Activated naive CD4-positive, alpha-beta T cell treated with anti-CD3 and anti-CD28 coated beads for 36 hours (primary cell): ENCODE measurements around the gene CFAP20DC. TPM values are rescaled to one million over a fixed set of nuclear protein-coding genes. Genes with fewer than 3 reads are reported as not detected.
"Not testable (repeated sequence)": the region's sequence is repeated elsewhere in the genome, so short reads cannot be mapped to it uniquely, and the experiment has no call there.

Experiments used
- CTCF ChIA-PET: fragments of 350-600 bp; sonication (Branson Sonifier 250); formaldehyde crosslinking; loops from one replicate; lab custom pipeline; 2021; ENCODE audit warnings: antibody characterized with exemption; lab: Charles Lee
- DNase-seq: peaks from one replicate; pipeline ENCODE4 v3.0.0-alpha.2; 2020
- H3K27ac Mint-ChIP-seq: one replicate; pipeline ENCODE4 v1.8.0; 2021; ENCODE audit warnings: mild to moderate bottlenecking, mixed read lengths
- H3K27me3 Mint-ChIP-seq: one replicate; pipeline ENCODE4 v1.8.0; 2021; ENCODE audit warnings: low read depth, mixed read lengths
- H3K36me3 Mint-ChIP-seq: one replicate; pipeline ENCODE4 v1.8.0; 2021; ENCODE audit warnings: low read depth, mixed read lengths
- H3K4me1 Mint-ChIP-seq: one replicate; pipeline ENCODE4 v1.8.0; 2021; ENCODE audit warnings: low read depth, mixed read lengths
- H3K4me3 Mint-ChIP-seq: one replicate; pipeline ENCODE4 v1.8.0; 2021; ENCODE audit warnings: mild to moderate bottlenecking, moderate library complexity, mixed read lengths
- H3K9me3 Mint-ChIP-seq: one replicate; pipeline ENCODE4 v1.8.0; 2021; ENCODE audit warnings: mixed read lengths
- intact Hi-C: fragments of 100-400 bp; cut with micrococcal nuclease; formaldehyde crosslinking; loops from one replicate; pipeline ENCODE4 v1.15.1; 2023
- total RNA-seq, 2 experiments: library from RNA; stranded (reverse); gene quantifications; one replicate each; pipeline ENCODE4 v1.2.3, GENCODE V29; 2021

Gene CFAP20DC
- total RNA-seq, 2 experiments from 2014 or later: 2.4 to 2.7 TPM

DNA sequence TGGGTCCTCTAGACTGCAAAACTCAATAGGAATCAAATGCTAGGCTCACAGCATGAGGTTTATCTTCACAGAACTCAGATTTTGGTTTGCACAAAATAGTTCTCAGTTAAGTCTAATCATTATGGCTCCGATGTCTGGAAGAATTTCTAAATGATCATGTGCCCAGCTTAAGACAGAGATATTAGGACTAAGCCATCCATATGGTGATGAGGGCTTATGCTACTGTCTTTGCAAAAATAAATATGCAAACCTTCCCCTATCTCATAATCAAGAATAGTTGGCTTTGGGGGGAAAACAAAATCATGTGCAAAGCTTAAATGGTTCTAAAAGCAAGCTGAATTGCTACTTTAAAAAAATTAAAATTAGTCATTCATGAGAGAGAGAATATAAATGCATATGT lies 96.5 kb downstream of the CFAP20DC start:
- peaks cover under 1% of the 10 kb centered on the region for H3K4me1 Mint-ChIP-seq
- no peak overlapping the region for H3K27ac Mint-ChIP-seq
- CTCF ChIA-PET: interaction anchor here (1.4 kb wide), 1 partner anchor 323 kb away, joined by 4 read pairs; no protein-coding TSS in a partner anchor
- intact Hi-C loops: no loop called here
- no peaks in the 10 kb centered on the region for H3K9me3 Mint-ChIP-seq
- no peaks in the 10 kb centered on the region for H3K36me3 Mint-ChIP-seq
- no peak for DNase-seq
- peaks cover 5% of the 10 kb centered on the region for H3K27me3 Mint-ChIP-seq
- H3K4me3 Mint-ChIP-seq: no peak overlapping the region

DNA sequence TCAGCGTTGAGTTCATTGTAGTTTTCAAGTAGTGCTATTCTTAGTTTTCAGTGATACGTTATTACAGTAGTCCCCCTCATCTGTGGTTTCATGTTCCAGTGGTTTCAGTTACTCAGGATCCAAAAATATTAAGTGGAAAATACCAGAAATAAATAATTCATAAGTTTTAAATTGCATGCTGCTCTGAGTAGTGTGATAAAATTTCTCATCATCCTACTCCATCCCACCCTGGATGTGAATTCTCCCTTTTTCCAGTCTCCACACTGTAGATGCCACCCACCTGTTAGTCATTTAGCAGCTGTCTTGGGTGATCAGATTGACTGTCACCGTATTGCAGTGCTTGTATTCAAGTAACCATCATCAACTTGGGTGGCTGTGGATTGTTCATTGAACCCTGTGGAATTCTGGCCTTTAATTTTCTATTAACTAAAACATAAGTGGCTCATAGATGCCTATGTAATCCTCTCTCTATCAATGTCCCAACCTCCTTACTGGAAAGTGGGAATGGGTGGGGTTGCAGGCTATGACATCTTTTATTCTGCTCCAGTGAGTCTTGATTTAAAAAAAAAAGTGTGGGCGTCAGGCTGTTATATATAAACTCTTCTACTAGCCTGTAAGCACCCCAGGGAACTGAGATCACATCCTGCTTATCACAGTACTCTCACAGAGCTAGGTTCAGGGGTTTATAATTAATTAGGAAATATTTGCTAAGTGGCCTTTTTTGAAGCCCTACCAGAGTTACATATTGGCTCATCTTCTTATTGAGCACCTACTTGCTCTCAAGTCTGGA lies 97.5 kb downstream of the CFAP20DC start:
- H3K27me3 Mint-ChIP-seq: peaks cover 2% of the 10 kb centered on the region
- no peaks in the 10 kb centered on the region for H3K9me3 Mint-ChIP-seq
- no peak overlapping the region for H3K4me3 Mint-ChIP-seq
- DNase-seq: no peak
- H3K27ac Mint-ChIP-seq: no peak overlapping the region
- peaks cover 4% of the 10 kb centered on the region for H3K4me1 Mint-ChIP-seq
- H3K36me3 Mint-ChIP-seq: no peaks in the 10 kb centered on the region
- intact Hi-C loops: no loop called here
- CTCF ChIA-PET: no interaction called here

DNA sequence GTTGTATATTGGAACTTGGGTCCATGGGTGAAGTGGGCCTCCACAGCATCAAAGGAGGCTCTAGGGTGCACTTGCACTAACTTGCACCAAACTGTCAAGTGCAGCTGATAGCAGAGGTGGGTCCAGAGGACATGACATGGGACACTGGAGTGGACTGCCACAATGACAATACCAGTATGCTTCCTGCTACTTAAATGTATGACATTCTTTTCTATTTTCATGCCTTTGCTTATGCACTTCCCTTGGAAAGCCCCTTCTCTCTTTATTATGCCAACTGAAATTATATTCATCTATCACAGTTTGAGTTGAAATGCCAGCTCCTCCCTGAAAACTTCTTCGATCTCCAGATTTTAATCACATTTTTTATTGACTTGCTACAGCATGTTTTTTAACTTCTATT lies 101.8 kb downstream of the CFAP20DC start:
- no peaks in the 10 kb centered on the region for H3K9me3 Mint-ChIP-seq
- intact Hi-C loops: no loop called here
- H3K36me3 Mint-ChIP-seq: no peaks in the 10 kb centered on the region
- H3K27me3 Mint-ChIP-seq: peaks cover 2% of the 10 kb centered on the region
- H3K4me1 Mint-ChIP-seq: peaks cover 4% of the 10 kb centered on the region
- CTCF ChIA-PET: no interaction called here
- H3K4me3 Mint-ChIP-seq: no peak overlapping the region
- no peak overlapping the region for H3K27ac Mint-ChIP-seq
- DNase-seq: no peak

DNA sequence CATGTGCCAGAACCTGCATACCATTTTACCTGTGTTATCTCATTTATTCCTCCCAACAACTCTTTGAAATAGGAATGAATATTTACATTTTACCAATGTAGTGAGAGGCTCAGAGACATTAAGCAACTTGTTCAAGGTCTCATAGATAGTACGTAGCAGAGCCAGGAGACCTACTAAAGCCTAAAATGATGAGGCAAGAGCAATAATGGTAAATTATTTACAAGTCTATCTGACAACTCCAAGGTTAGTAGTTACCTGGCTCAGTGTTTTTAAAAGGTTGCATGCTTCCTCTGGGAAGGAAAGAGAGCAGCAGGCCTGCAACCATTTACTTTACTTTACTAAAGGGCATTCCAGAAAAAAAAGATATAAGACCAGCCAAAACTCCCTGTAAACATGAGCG lies 103.0 kb downstream of the CFAP20DC start:
- CTCF ChIA-PET: no interaction called here
- intact Hi-C loops: no loop called here
- no peak overlapping the region for H3K4me3 Mint-ChIP-seq
- H3K9me3 Mint-ChIP-seq: no peaks in the 10 kb centered on the region
- H3K36me3 Mint-ChIP-seq: no peaks in the 10 kb centered on the region
- no peak for DNase-seq
- H3K27me3 Mint-ChIP-seq: peaks cover 2% of the 10 kb centered on the region
- H3K27ac Mint-ChIP-seq: no peak overlapping the region
- peaks cover 4% of the 10 kb centered on the region for H3K4me1 Mint-ChIP-seq

DNA sequence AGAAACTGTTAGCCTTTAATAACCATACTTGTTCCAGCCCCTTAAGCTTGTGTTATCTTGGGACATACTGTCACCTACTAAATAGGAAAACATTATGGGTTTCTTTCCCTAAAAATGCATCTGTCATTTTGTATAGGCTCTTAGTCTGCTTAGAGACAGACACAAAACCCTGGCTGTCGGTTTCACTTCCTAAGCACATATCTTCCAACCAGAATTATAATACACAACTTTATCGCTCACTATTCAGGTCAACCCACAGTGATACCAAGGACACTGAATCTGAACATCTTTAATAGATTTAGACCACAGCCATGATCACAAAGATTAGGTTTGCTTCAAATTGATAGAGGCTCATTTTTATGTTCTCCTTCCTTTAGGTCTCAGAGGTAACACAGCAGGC lies 111.8 kb downstream of the CFAP20DC start:
- H3K27ac Mint-ChIP-seq: no peak overlapping the region
- no peak overlapping the region for H3K4me3 Mint-ChIP-seq
- H3K27me3 Mint-ChIP-seq: no peaks in the 10 kb centered on the region
- H3K36me3 Mint-ChIP-seq: no peaks in the 10 kb centered on the region
- intact Hi-C loops: no loop called here
- DNase-seq: no peak
- CTCF ChIA-PET: no interaction called here
- peaks cover 6% of the 10 kb centered on the region for H3K9me3 Mint-ChIP-seq
- no peaks in the 10 kb centered on the region for H3K4me1 Mint-ChIP-seq

DNA sequence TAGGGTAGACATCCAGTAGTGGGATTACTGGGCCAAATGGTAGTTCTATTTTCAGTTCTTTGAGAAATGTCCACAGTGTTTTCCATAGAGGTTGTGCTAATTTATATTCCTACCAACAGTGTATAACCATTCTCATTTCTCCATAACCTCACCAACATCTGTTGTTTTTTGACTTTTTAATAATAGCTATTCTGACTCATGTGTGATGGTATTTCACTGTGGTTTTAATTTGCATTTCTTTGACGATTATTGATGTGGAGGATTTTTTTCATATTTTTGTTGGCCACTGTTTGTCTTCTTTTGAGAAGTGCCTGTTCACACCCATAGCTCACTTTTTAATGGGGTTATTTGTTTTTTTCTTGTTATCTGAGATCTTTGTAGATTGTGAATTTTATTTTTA lies 125.2 kb downstream of the CFAP20DC start:
- Mint-ChIP-seq H3K27me3 (peaks cover 6% of the 10 kb centered on the region), H3K4me1 (no peaks in the 10 kb centered on the region), H3K9me3 (no peaks in the 10 kb centered on the region), H3K4me3 (no peak overlapping the region), H3K36me3 (no peaks in the 10 kb centered on the region), H3K27ac (no peak overlapping the region)
- intact Hi-C loops: no loop called here
- CTCF ChIA-PET: no interaction called here
- DNase-seq: no peak

DNA sequence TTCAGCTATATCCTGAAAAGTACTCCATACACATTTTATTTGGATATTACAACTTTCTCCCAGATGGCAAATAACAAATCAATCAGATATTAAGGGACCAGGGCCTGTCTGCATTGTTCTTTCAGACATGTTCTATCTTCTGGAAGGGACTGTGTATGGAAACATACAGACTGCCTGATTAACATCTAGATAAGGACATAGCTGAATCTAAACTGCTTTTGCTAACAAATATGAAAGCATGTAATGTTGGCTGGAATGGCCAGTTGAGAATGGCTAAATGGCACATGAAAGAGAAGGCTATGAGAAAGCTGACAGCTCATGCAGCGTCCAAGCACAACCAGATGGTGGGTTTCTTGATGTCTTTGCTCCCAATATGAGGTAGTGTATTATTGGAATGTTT lies 149.4 kb downstream of the CFAP20DC start:
- intact Hi-C loops: no loop called here
- Mint-ChIP-seq H3K9me3 (peaks cover 16% of the 10 kb centered on the region), H3K4me1 (peaks cover 6% of the 10 kb centered on the region), H3K36me3 (no peaks in the 10 kb centered on the region), H3K4me3 (no peak overlapping the region), H3K27ac (no peak overlapping the region), H3K27me3 (peaks cover 4% of the 10 kb centered on the region)
- CTCF ChIA-PET: no interaction called here
- DNase-seq: no peak

DNA sequence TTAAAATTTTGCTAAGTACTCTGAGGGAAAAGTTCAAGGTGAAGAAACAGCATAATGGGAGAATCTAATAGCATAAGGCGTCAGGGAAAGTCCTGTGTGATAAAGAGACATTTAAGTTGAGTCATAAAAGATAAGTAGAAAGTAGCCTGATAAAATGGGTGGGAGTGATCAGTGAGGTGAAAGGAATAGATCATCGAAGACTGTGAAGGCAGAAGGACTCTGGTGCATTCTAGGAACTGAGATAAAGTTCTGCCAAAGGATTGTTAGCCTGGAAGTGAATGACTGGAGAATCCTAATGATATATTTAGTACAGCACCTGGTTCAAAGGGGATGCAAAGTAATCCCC lies 149.9 kb downstream of the CFAP20DC start:
- Mint-ChIP-seq H3K27me3 (peaks cover 1% of the 10 kb centered on the region), H3K36me3 (no peaks in the 10 kb centered on the region), H3K27ac (no peak overlapping the region), H3K9me3 (peaks cover 19% of the 10 kb centered on the region), H3K4me1 (peaks cover 6% of the 10 kb centered on the region), H3K4me3 (no peak overlapping the region)
- intact Hi-C loops: no loop called here
- no peak for DNase-seq
- CTCF ChIA-PET: no interaction called here

DNA sequence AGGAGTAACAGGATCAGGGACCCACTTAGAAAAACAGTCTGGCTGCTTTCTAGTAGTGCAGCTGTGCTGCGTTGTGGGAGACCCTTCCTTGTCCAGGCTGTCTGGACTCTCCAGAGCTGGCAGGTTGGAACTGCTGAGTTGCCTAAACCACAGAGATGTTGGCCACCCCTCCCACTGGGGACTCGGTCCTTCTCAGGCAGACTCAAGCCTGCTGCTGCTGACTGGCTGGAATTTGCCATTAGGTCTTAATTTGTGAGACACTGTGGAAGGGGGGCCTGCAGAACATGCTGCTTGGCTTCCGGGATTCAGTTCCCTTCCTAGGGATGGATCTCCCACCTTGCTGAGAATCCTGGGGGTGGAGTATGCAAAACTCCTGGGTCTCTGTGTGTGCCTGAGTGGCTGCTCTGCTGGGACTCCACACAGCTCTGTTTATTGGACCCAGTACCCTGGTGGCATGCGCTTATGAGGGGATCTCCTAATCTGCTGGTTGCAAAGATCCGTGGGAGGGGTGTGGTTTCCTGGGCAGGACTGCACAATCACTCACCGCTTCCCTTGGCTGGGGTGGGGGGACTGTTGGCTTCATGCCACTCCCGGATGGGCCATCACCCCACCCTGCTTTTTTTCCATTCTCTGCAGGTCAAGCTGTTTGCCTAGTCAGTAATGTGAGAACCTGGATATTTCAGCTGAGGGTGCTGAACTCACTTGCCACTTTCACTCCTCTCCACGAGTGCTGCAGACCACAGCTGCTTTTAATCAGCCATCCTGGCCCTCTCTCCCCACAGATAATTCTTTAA lies 150.5 kb downstream of the CFAP20DC start:
- Mint-ChIP-seq H3K27me3 (peaks cover 1% of the 10 kb centered on the region), H3K36me3 (no peaks in the 10 kb centered on the region), H3K4me3 (no peak overlapping the region), H3K4me1 (peaks cover 6% of the 10 kb centered on the region), H3K27ac (no peak overlapping the region), H3K9me3 (peaks cover 19% of the 10 kb centered on the region)
- DNase-seq: peak; percentile 31
- CTCF ChIA-PET: no interaction called here
- intact Hi-C loops: no loop called here

DNA sequence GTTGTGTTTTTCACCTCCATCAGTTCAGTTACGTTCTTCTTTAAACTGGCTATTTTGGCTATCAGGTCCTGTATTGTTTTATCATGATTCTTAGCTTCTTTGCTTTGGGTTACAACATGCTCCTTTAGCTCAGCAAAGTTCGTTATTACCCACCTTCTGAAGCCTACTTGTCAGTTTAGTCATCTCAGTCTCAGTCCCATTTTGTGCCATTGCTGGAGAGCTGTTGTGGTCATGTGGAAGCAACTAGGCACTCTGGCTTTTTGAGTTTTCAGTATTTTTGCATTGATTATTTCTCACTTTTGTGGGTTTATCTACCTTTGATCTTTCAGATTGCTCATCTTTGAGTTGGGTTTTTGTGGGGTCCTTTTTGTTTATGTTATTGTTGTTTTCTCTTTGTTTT lies 151.3 kb downstream of the CFAP20DC start:
- no peak overlapping the region for H3K4me3 Mint-ChIP-seq
- H3K36me3 Mint-ChIP-seq: no peaks in the 10 kb centered on the region
- no peak overlapping the region for H3K27ac Mint-ChIP-seq
- peaks cover 6% of the 10 kb centered on the region for H3K4me1 Mint-ChIP-seq
- H3K9me3 Mint-ChIP-seq: peaks cover 23% of the 10 kb centered on the region
- CTCF ChIA-PET: interaction anchor here (0.7 kb wide), 1 partner anchor 75 kb away, joined by 3 read pairs; no protein-coding TSS in a partner anchor
- DNase-seq: no peak
- H3K27me3 Mint-ChIP-seq: peaks cover 1% of the 10 kb centered on the region
- intact Hi-C loops: no loop called here

DNA sequence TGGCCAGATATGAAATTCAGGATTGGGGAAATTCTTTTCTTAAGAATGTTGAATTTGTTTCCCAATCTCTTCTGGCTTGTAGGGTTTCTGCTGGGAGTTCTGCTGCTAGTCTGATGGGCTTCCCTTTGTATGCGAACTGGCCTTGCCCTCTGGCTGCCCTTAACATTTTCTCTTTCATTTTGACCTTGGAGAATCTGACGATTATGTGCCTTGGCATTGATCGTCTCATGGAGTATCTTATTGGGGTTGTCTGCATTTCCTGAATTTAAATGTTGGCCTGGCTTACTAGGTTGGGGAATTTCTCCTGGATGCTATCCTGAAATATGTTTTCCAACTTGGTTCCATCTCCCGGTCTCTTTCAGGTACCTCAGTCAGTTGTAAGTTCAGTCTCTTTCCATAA lies 152.2 kb downstream of the CFAP20DC start:
- H3K4me3 Mint-ChIP-seq: no peak overlapping the region
- CTCF ChIA-PET: no interaction called here
- H3K9me3 Mint-ChIP-seq: peaks cover 18% of the 10 kb centered on the region
- H3K36me3 Mint-ChIP-seq: no peaks in the 10 kb centered on the region
- H3K27ac Mint-ChIP-seq: no peak overlapping the region
- peaks cover 6% of the 10 kb centered on the region for H3K4me1 Mint-ChIP-seq
- H3K27me3 Mint-ChIP-seq: no peaks in the 10 kb centered on the region
- no peak for DNase-seq
- intact Hi-C loops: no loop called here

DNA sequence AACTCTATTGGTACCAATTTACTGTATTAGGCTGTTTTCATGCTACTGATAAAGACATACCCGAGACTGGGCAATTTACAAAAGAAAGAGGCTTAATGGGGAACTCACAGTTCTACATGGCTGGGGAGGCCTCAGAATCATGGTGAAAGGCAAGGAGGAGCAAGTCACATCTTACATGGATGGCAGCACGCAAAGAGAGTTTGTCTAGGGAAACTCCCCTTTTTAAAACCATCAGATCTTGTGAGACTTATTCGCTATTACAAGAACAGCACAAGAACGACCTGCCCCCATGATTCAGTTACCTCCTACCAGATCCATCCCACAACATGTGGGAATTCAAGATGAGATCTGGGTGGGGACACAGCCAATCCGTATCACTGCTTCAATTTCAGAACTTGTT lies 154.1 kb downstream of the CFAP20DC start:
- DNase-seq, H3K27ac Mint-ChIP-seq, H3K36me3 Mint-ChIP-seq, H3K4me1 Mint-ChIP-seq, intact Hi-C loops, CTCF ChIA-PET, H3K4me3 Mint-ChIP-seq, H3K27me3 Mint-ChIP-seq: not testable (repeated sequence)
- peaks cover 18% of the 10 kb centered on the region for H3K9me3 Mint-ChIP-seq

DNA sequence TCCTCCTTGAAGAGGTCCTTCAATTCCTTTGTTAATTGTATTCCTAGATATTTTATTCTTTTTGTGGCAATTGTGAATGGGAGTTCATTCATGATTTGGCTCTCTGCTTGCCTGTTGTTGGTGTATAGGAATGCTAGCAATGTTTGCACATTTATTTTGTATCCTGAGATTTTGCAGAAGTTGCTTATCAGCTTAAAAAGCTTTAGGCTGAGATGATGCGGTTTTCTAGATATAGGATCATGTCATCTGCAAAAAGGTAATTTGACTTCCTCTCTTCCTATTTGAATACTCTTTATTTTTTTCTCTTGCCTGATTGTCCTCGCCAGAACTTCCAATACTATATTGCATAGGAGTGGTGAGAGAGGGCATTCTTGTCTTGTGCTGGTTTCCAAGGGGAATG lies 157.3 kb downstream of the CFAP20DC start:
- H3K4me1 Mint-ChIP-seq, H3K27me3 Mint-ChIP-seq, H3K4me3 Mint-ChIP-seq, intact Hi-C loops, DNase-seq, H3K36me3 Mint-ChIP-seq, H3K27ac Mint-ChIP-seq: not testable (repeated sequence)
- H3K9me3 Mint-ChIP-seq: peaks cover 18% of the 10 kb centered on the region
- CTCF ChIA-PET: interaction anchor here (0.7 kb wide), 1 partner anchor 235 kb away, joined by 3 read pairs; no protein-coding TSS in a partner anchor
